HG02885 (cell line): Measurements from ENCODE around the gene UTP25.
A peak's percentile ranks its signal among the peaks of the same experiment; 100 is the strongest.

Source experiments
- ATAC-seq: cut with Tn5 transposase; IDR thresholded peaks from one replicate; pipeline ENCODE4 v1.9.1; 2021; ENCODE audit warnings: mild to moderate bottlenecking; ENCODE audit not compliant: unreplicated experiment, poor library complexity

UTP25 gene

GRCh38 chr1:209838537-209838936, 10.8 kb downstream of the UTP25 start:
- no peak for ATAC-seq

DNA sequence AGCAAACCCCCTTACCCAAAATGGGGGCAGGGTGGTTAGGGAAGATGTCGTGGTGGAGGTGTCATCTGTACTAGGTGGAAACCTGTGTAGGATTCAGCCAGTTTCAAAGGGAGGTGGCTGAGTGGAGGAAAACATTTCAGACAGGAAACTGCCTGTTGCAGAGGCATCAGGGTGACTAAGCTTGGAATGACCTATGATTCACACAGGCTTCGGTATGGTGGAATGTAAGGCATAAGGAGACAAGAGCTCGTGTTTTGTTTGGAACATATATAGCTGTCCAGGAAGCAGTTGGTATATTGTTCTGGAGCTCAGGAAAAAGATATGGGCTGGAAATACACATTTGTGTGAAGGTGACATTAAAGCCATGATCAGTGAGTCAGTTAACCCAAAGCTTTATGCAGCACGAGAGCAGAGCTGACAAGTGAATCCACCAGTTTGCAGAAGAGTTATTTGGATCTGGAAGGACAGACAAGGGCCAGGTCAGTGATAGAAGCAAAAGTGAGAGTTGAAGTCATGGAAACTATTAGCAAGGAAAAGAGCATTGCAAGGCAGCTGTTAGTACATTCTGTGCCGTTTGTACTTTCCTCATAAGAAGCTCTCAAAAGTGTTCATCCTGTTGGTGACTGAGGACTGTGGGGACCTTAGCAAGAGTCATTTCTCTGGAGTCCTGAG, 12.2 kb downstream of the UTP25 start:
- no peak for ATAC-seq

- no peak for ATAC-seq
Observed at GRCh38 chr1:209840611-209841010, 12.8 kb downstream of the UTP25 start.

GRCh38 chr1:209844695-209845407, 17.1 kb downstream of the UTP25 start:
- ATAC-seq, result no peak

DNA sequence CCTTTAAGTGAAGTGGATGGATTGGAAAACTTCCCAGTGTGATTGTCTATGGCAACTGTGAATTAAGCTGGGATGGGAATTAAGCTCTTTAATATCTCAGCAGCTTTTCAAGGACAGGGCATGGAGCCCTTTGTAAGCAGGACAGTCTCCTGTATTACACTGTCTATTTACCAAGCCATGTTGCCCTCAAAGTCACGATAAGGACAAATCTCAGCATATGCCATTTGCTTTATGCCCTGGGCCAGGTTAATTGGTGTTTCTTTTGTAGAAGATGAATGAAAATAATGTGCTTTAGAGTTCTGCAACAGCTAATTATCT, 17.6 kb downstream of the UTP25 start:
- no peak for ATAC-seq

DNA sequence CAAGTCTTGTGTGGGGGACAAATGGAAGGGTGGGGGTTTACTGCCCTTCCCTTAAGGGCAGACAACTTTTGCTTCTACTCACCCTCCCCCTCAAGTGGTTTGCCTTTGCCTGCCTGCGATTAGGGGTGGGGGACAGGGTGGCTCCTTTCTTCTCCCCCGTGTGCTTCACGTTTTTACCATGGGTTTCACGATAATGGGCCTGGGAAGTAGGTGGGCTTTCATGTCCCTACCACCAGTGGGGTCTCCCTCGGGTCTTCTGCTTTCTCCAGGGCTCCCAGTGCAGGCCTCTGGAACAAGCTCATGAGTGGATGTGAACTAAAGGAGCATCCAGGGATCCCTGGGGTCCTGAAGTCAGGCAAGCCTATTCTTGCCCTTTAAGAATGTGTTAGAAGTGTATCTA, 21.6 kb downstream of the UTP25 start:
- no peak for ATAC-seq

- peak; percentile 80 for ATAC-seq
Observed at GRCh38 chr1:209850342-209850979, 22.7 kb downstream of the UTP25 start.

GRCh38 chr1:209853676-209854075, 25.9 kb downstream of the UTP25 start:
- ATAC-seq, result no peak

- ATAC-seq, result no peak
Observed at GRCh38 chr1:209854196-209854595, 26.4 kb downstream of the UTP25 start.

DNA sequence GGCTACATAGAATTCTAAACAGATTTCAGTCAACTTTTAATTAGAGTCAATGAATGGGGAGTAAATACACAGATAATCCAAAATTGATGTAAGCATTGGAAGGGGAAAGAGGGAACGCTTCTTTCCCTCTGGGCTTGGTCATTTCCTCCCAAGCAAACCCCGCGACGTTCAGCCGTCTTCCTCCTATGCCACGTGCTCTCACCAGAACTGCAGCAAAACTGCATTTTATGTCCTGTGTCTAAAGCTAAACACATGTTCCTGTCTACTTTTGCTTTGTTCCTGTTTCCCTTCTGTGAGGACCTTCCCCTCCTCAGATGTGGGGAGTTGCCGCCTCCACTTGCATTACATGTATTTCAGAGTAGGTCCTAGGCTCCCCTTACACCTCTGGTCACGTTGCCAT, 27.2 kb downstream of the UTP25 start:
- ATAC-seq, result no peak

DNA sequence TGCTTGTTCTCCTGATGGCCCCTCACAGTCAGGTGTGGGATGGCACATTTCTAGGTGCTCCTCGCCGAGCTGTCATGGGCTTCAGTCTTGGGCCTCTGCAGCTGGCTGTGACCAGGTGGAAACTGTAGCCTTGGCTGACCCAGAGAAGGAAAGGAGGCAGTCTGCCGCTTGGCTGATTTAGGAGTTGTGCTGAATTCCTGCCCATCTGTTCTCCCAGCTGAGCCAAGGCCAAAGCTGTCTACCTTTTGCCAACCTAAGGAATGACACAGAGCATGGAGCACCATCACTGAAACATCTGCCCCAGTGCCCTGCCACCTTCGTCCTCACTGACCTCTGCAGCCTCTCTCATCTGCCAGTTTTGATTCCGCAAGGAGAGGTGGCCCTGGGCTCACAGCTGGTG, 27.9 kb downstream of the UTP25 start:
- ATAC-seq, result no peak

DNA sequence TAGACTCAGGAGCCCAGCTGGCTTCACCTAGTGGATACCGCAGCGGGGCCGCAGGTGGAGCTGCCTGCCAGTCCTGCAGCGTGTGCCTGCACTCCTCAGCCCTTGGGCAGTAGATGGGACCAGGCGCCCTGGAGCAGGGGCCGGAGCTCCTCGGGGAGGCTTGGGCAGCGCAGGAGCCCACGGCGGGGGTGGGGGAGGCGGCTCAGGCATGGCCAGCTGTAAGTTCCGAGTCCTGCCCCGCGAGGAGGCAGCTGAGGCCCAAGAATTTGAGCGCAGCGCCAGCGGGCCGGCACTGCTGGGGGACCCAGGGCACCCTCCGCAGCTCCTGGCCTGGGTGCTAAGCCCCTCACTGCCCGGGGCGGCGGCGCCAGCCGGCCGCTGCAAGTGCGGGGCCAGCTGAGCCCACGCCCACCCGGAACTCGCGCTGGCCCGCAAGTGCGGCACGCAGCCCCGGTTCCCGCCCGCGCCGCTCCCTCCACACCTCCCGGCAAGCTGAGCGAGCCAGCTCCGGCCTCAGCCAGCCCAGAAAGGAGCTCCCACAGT, 30.9 kb downstream of the UTP25 start:
- no peak for ATAC-seq

DNA sequence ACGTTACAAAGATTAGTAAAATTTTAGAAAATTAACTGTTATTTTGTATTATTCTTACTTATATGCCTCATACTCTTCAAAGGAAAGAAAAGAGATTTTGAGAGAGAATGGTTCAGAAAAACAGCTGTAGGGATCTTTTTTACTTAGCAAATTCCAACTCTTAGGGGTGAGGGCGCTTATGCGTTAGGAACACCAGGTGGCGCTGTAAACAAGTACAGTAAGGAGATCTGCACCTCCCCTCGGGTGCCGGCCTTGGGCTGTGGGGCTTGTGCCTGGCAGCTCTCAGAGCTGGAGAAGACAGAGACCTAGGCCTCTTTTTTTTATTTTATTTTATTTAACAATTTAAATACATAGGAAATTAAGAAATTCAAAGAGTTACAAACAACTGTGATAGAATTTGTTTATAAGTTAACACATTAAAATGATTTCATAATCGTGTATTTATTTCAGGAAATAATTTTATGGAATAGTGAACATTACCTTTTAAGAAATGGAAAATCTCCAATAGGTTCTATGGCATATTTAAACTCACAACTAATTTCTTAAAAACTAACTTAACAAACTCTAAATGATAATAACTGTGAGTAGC, 32.6 kb downstream of the UTP25 start:
- ATAC-seq, result peak; percentile 92

DNA sequence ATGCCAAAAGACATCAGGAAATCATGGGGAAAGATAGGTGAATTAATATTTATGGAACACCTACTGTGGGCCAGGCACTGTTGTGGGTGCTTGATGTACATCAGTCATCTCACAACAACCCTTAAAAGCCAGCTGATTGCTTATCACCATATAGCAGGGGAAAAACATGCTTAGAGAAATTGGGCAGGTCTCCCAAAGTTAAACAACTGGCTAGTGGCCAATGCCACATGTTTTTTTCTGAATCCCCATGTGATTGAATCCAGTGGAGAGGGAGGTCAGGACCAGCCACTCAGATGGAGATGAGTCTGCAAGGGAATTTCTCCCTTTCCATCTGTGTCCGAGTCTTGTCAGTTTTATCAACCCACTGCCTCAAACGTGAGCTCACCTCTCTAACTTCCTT, 33.5 kb downstream of the UTP25 start:
- ATAC-seq, result no peak

GRCh38 chr1:209862391-209863356, 34.9 kb downstream of the UTP25 start:
- ATAC-seq, result no peak

- no peak for ATAC-seq
Observed at GRCh38 chr1:209863766-209864485, 36.2 kb downstream of the UTP25 start.

DNA sequence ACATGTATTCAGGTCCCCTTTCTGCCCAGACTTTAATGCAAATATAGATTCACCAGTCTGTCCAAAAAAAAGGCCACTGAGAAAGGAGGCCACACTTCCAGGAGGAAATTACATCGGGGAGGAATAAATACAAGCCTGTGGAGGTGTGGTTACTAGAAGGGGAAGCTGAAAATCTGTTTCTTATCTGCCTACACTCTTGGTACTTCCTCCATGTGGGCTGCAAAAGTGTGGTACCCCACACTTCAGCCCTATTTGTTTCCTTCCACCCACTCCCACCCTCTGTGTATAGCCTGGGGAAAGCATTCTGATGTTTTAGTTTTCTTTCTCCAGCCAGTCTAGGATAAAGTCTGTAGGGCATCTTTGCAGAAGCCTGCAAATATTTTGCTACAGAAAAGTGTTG, 38.4 kb downstream of the UTP25 start:
- ATAC-seq, result no peak

- no peak for ATAC-seq
Observed at GRCh38 chr1:209869291-209870149, 41.7 kb downstream of the UTP25 start.
